H1 (cell line): ENCODE results near the gene ATG7. TPM values are rescaled to one million over a fixed set of nuclear protein-coding genes. Genes with fewer than 3 reads are reported as not detected.

ENCODE experiments used
- CTCF ChIA-PET: fragments of 300-600 bp; sonication (Branson Sonifier 250); formaldehyde crosslinking; loops from one replicate; lab custom pipeline; 2021; ENCODE audit not compliant: partially characterized antibody; lab: Charles Lee
- POLR2A ChIA-PET: fragments of 300-600 bp; sonication (Branson Sonifier 250); formaldehyde crosslinking; loops from one replicate; lab custom pipeline; 2021; ENCODE audit warnings: inconsistent platforms; ENCODE audit not compliant: partially characterized antibody; lab: Charles Lee
- DNase-seq, 2 experiments: peaks; one replicate each; pipeline versions ENCODE4 v3.0.0 to v3.0.0-alpha.2; 2010 to 2022; ENCODE audit warnings: low spot score in 2 of 2, low read depth in 1 of 2, mixed read lengths in 1 of 2
- FAIRE-seq: peaks from 2 replicates; lab custom pipeline; 2011; peaks lifted over from hg19 to GRCh38; lab: Jason Lieb, UNC
- H2AFZ ChIP-seq: 2 replicates; pipeline ENCODE4 v1.8.1; 2012; ENCODE audit warnings: low read length, inconsistent platforms
- H2AK5ac ChIP-seq: 2 replicates; pipeline ENCODE4 v1.6.1; 2013; ENCODE audit warnings: low read depth, low read length
- H2BK120ac ChIP-seq: replicated peaks from 2 replicates; pipeline ENCODE3; 2013; ENCODE audit warnings: low read depth, low read length, inconsistent platforms
- H2BK12ac ChIP-seq: 2 replicates; pipeline ENCODE4 v1.6.1; 2013; ENCODE audit warnings: low read depth, low read length
- H2BK15ac ChIP-seq: 2 replicates; pipeline ENCODE4 v1.6.1; 2013; ENCODE audit warnings: low read length
- H2BK20ac ChIP-seq: 2 replicates; pipeline ENCODE4 v1.6.1; 2013; ENCODE audit warnings: low read length
- H2BK5ac ChIP-seq: 2 replicates; pipeline ENCODE4 v1.6.1; 2013; ENCODE audit warnings: low read depth, low read length
- H3K14ac ChIP-seq: 2 replicates; pipeline ENCODE4 v1.6.1; 2013; ENCODE audit warnings: inconsistent platforms; ENCODE audit not compliant: insufficient read length
- H3K18ac ChIP-seq: 2 replicates; pipeline ENCODE4 v1.6.1; 2013; ENCODE audit warnings: low read length; ENCODE audit errors: extremely low read depth
- H3K23ac ChIP-seq: 2 replicates; pipeline ENCODE4 v1.6.1; 2013; ENCODE audit warnings: inconsistent platforms; ENCODE audit not compliant: insufficient read length
- H3K23me2 ChIP-seq: 2 replicates; pipeline ENCODE4 v1.6.1; 2013; ENCODE audit warnings: low read depth, low read length
- H3K27ac ChIP-seq: 2 replicates; pipeline ENCODE4 v1.6.1; 2011; ENCODE audit warnings: low read depth, low read length, inconsistent platforms
- H3K27me3 ChIP-seq, 4 experiments: replicated peaks in 1 of 4; 1 replicate in 1 of 4; 2 replicates in 3 of 4; pipeline versions ENCODE4 v1.6.1 to v1.8.1; 2011 to 2013; ENCODE audit warnings: low read length in 3 of 4, mild to moderate bottlenecking in 3 of 4, inconsistent platforms in 2 of 4, mixed read lengths in 2 of 4, moderate library complexity in 1 of 4; ENCODE audit not compliant: control insufficient read depth in 3 of 4, insufficient read depth in 3 of 4; ENCODE audit errors: extremely low read depth in 1 of 4
- H3K36me3 ChIP-seq, 4 experiments: 2 replicates each; pipeline versions ENCODE4 v1.6.1 to v1.8.1; 2011 to 2013; ENCODE audit warnings: mild to moderate bottlenecking in 4 of 4, low read length in 3 of 4, moderate library complexity in 2 of 4, control low read depth in 1 of 4, inconsistent platforms in 1 of 4; ENCODE audit not compliant: insufficient read depth in 4 of 4, control insufficient read depth in 2 of 4
- H3K4ac ChIP-seq: replicated peaks from 2 replicates; pipeline ENCODE3; 2013; ENCODE audit warnings: low read length, low read depth, mixed read lengths, inconsistent platforms; ENCODE audit not compliant: insufficient read length
- H3K4me1 ChIP-seq, 4 experiments: replicated peaks in 1 of 4; 1 replicate in 1 of 4; 2 replicates in 3 of 4; pipeline versions ENCODE4 v1.6.1 to v1.8.1; 2011 to 2013; ENCODE audit warnings: low read length in 3 of 4, inconsistent platforms in 2 of 4, mixed read lengths in 1 of 4; ENCODE audit not compliant: insufficient read depth in 4 of 4, control insufficient read depth in 3 of 4
- H3K4me2 ChIP-seq, 2 experiments: 2 replicates each; pipeline versions ENCODE4 v1.6.1 to v1.8.1; 2011 to 2013; ENCODE audit warnings: low read depth in 2 of 2, low read length in 2 of 2, control low read depth in 1 of 2, inconsistent platforms in 1 of 2, mild to moderate bottlenecking in 1 of 2; ENCODE audit not compliant: insufficient read depth in 1 of 2
- H3K4me3 ChIP-seq, 4 experiments: fragments of 200-600, 300-600 bp in 1 of 4; sonication (generic), shearing (Covaris generic), sonication (Bioruptor Twin) in 1 of 4; 2 replicates each; pipeline versions ENCODE4 v1.5.1 to v1.8.1; 2011 to 2016; ENCODE audit warnings: low read length in 4 of 4, low read depth in 3 of 4, control low read depth in 2 of 4, inconsistent platforms in 2 of 4, mild to moderate bottlenecking in 2 of 4, mixed read lengths in 1 of 4, moderate library complexity in 1 of 4; ENCODE audit not compliant: insufficient read depth in 2 of 4; ENCODE audit errors: extremely low read depth in 1 of 4
- H3K56ac ChIP-seq: replicated peaks from 2 replicates; pipeline ENCODE3; 2013; ENCODE audit warnings: low read depth, mild to moderate bottlenecking, mixed read lengths, low read length, inconsistent platforms; ENCODE audit not compliant: insufficient read length
- H3K79me1 ChIP-seq: 2 replicates; pipeline ENCODE4 v1.6.1; 2013; ENCODE audit warnings: low read depth, low read length, control low read depth
- H3K79me2 ChIP-seq, 2 experiments: 2 replicates each; pipeline versions ENCODE4 v1.6.1 to v1.8.1; 2012 to 2013; ENCODE audit warnings: low read length in 2 of 2, mild to moderate bottlenecking in 2 of 2, inconsistent platforms in 1 of 2; ENCODE audit not compliant: insufficient read depth in 2 of 2, control insufficient read depth in 1 of 2
- H3K9ac ChIP-seq, 4 experiments: replicated peaks in 1 of 4; 1 replicate in 1 of 4; 2 replicates in 3 of 4; pipeline versions ENCODE4 v1.6.1 to v1.8.1; 2011 to 2013; ENCODE audit warnings: low read depth in 3 of 4, low read length in 3 of 4, control low read depth in 2 of 4, mild to moderate bottlenecking in 2 of 4, moderate library complexity in 2 of 4, inconsistent platforms in 1 of 4; ENCODE audit errors: extremely low read depth in 1 of 4
- H3K9me3 ChIP-seq, 2 experiments: 2 replicates each; pipeline versions ENCODE4 v1.6.1 to v1.8.1; 2012 to 2013; ENCODE audit warnings: mild to moderate bottlenecking in 2 of 2, moderate library complexity in 2 of 2, control low read depth in 1 of 2, inconsistent platforms in 1 of 2, low read depth in 1 of 2, low read length in 1 of 2, mixed read lengths in 1 of 2; ENCODE audit not compliant: insufficient read depth in 2 of 2
- H4K20me1 ChIP-seq, 2 experiments: replicated peaks in 1 of 2; 2 replicates each; pipeline versions ENCODE3 to v1.8.1; 2011 to 2013; ENCODE audit warnings: inconsistent platforms in 2 of 2, low read length in 2 of 2, mild to moderate bottlenecking in 1 of 2; ENCODE audit not compliant: insufficient read depth in 2 of 2, control insufficient read depth in 1 of 2
- H4K5ac ChIP-seq: 2 replicates; pipeline ENCODE4 v1.6.1; 2013; ENCODE audit warnings: low read length, low read depth, mixed read lengths, inconsistent platforms; ENCODE audit not compliant: insufficient read length
- H4K8ac ChIP-seq: 2 replicates; pipeline ENCODE4 v1.8.0; 2013; ENCODE audit warnings: mild to moderate bottlenecking, moderate library complexity, low read length, inconsistent platforms; ENCODE audit not compliant: insufficient read depth; ENCODE audit errors: extremely low read depth
- H4K91ac ChIP-seq: replicated peaks from 2 replicates; pipeline ENCODE3; 2013; ENCODE audit warnings: low read length, mixed read lengths, inconsistent platforms; ENCODE audit not compliant: insufficient read length
- EZH2 ChIP-seq: fragments of 200-600 bp; sonication (generic); IDR thresholded peaks from 2 replicates; pipeline ENCODE4 v1.7.1; 2012; ENCODE audit warnings: low read depth, mild to moderate bottlenecking, moderate library complexity, low read length, inconsistent platforms; ENCODE audit not compliant: severe bottlenecking
- GABPA ChIP-seq: IDR thresholded peaks from 2 replicates; pipeline ENCODE4 v1.6.1; 2011; ENCODE audit warnings: mild to moderate bottlenecking, low read length, moderate library complexity, borderline replicate concordance; ENCODE audit not compliant: insufficient read depth
- HDAC2 ChIP-seq, 2 experiments: fragments of 300-600 bp in 1 of 2; sonication (generic) in 1 of 2; IDR thresholded peaks; 2 replicates each; pipeline ENCODE4 v1.6.1; 2011 to 2012; ENCODE audit warnings: low read depth in 2 of 2, low read length in 2 of 2, mild to moderate bottlenecking in 2 of 2, moderate library complexity in 2 of 2, borderline replicate concordance in 1 of 2, inconsistent platforms in 1 of 2
- JUND ChIP-seq: IDR thresholded peaks from 2 replicates; pipeline ENCODE4 v1.6.1; 2011; ENCODE audit warnings: mild to moderate bottlenecking, improper control_type of control experiment, low read length
- KDM5A ChIP-seq: fragments of 200-600 bp; IDR thresholded peaks from 2 replicates; pipeline ENCODE4 v1.7.1; 2012; ENCODE audit warnings: mild to moderate bottlenecking, low read length, inconsistent platforms, mixed read lengths
- MAFK ChIP-seq: IDR thresholded peaks from 2 replicates; pipeline ENCODE4 v1.6.1; 2012; ENCODE audit warnings: low read depth, mild to moderate bottlenecking, improper control_type of control experiment, low read length
- PHF8 ChIP-seq: fragments of 200-600 bp; sonication (generic); conservative IDR thresholded peaks from 2 replicates; pipeline ENCODE4 v1.7.1; 2012; ENCODE audit warnings: low read depth, mild to moderate bottlenecking, inconsistent platforms, low read length, moderate library complexity
- POLR2A ChIP-seq, 2 experiments: IDR thresholded peaks; 1 replicate in 1 of 2; 2 replicates in 1 of 2; pipeline ENCODE4 v1.6.1; 2011; ENCODE audit warnings: low read depth in 2 of 2, low read length in 2 of 2, mild to moderate bottlenecking in 2 of 2; ENCODE audit errors: control extremely low read depth in 1 of 2
- POLR2AphosphoS5 ChIP-seq: IDR thresholded peaks from 2 replicates; pipeline ENCODE4 v1.6.1; 2011; ENCODE audit warnings: low read depth, low read length
- RAD21 ChIP-seq, 2 experiments: IDR thresholded peaks in 1 of 2; conservative IDR thresholded peaks in 1 of 2; 2 replicates each; pipeline ENCODE4 v1.6.1; 2011; ENCODE audit warnings: low read depth in 2 of 2, low read length in 2 of 2, improper control_type of control experiment in 1 of 2, inconsistent platforms in 1 of 2, mild to moderate bottlenecking in 1 of 2, moderate library complexity in 1 of 2
- RXRA ChIP-seq: IDR thresholded peaks from 2 replicates; pipeline ENCODE4 v1.6.1; 2011; ENCODE audit warnings: low read depth, mild to moderate bottlenecking, low read length, moderate library complexity; ENCODE audit not compliant: insufficient read depth
- TAF1 ChIP-seq: IDR thresholded peaks from 2 replicates; pipeline ENCODE4 v1.6.1; 2011; ENCODE audit warnings: mild to moderate bottlenecking, low read depth, low read length
- TBP ChIP-seq: IDR thresholded peaks from 2 replicates; pipeline ENCODE4 v1.6.1; 2011; ENCODE audit warnings: low read depth, low read length, improper control_type of control experiment
- TCF12 ChIP-seq: IDR thresholded peaks from 2 replicates; pipeline ENCODE4 v1.6.1; 2011; ENCODE audit warnings: low read depth, mild to moderate bottlenecking, low read length
- TEAD4 ChIP-seq: IDR thresholded peaks from 2 replicates; pipeline ENCODE4 v1.6.1; 2012; ENCODE audit warnings: low read depth, low read length, inconsistent platforms, mixed read lengths
- WGBS, 2 experiments: shearing (Covaris generic) in 1 of 2; methylation state at CpG; one replicate each; pipeline versions ENCODE4 v1.1.6 to v1.1.7; 2013 to 2015; ENCODE audit warnings: low lambda C conversion rate in 2 of 2, mixed read lengths in 2 of 2, inconsistent platforms in 1 of 2, low coverage in 1 of 2, missing lambda C conversion rate in 1 of 2; ENCODE audit not compliant: insufficient replicate concordance in 2 of 2, insufficient coverage in 1 of 2, insufficient read length in 1 of 2; ENCODE audit errors: extremely low coverage in 1 of 2, missing lambda C conversion rate in 1 of 2; 5-methylcytosine and 5-hydroxymethylcytosine counted together
- polyA plus RNA-seq, 7 experiments: library from polyadenylated mRNA; depleted of rRNA in 3 of 7; stranded (reverse) in 5 of 7; unstranded in 2 of 7; fragments of >200 nt in 5 of 7; fragments of 200-250 nt in 2 of 7; gene quantifications; 1 replicate in 5 of 7; 2 replicates in 1 of 7; 4 replicates in 1 of 7; pipeline versions ENCODE4 v1.2.1 to v1.2.3, GENCODE V29; 2011 to 2013; ENCODE audit warnings: missing spikeins in 2 of 7, mixed read lengths in 2 of 7
- total RNA-seq: library from RNA; stranded (reverse); fragmentation: NEBNext Ultra II Directional; extraction: Animal tissue kit (Norgen Biotek cat#: 25700); gene quantifications from 2 replicates; pipeline ENCODE4 v1.2.1, GENCODE V29; 2021

The ATG7 gene
- total and polyA plus RNA-seq, 2 of the 8 experiments (the other 6 are each of a cell fraction or from before 2014, with no cell fraction given): 15.0 to 19.1 TPM

DNA sequence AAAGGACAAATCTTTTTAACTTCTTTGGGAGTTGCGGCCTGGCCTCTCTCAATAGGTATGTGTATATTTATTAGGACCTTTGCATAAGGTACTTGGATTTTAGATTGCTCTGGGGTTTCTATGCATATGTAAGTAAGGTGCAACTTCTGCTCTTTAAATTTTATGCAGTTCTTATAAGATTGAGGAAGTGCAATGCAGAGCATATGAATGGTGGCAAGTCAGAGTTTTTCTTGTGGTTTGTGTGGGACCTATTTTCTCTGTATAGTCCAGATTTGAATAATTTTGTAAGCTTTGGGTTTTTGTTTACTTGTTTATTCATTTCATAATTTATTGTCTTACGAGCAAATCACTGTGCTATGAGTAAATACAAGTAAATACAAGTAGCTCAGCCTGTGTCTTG, 101.5 kb downstream of the ATG7 start:
- no peaks in the 10 kb centered on the region; the same call in 1 of the 2 replicates for H3K23me2 ChIP-seq
- no peak overlapping the region for H2AK5ac ChIP-seq
- H2AFZ ChIP-seq: no peak overlapping the region
- H3K27me3 ChIP-seq: no peaks in the 10 kb centered on the region
- H3K4me2 ChIP-seq: no peak overlapping the region
- H3K27ac ChIP-seq: no peak overlapping the region
- H3K18ac ChIP-seq: no peak overlapping the region
- 88% methylated on average over 2 of the region's 2 CpGs; no CpG with 5 or more reads in 1 of the 2 experiments for WGBS, 2 experiments
- no peaks in the 10 kb centered on the region for H3K79me2 ChIP-seq
- H2BK20ac ChIP-seq: no peak overlapping the region
- POLR2A ChIA-PET: no interaction called here
- no peak overlapping the region for H2BK120ac ChIP-seq
- no peak overlapping the region for H3K14ac ChIP-seq
- no peaks in the 10 kb centered on the region for H3K36me3 ChIP-seq
- no peaks in the 10 kb centered on the region for H3K9me3 ChIP-seq
- H3K4me3 ChIP-seq: no peak overlapping the region
- H3K23ac ChIP-seq: no peak overlapping the region
- no peak overlapping the region for H3K9ac ChIP-seq
- no peak overlapping the region for H2BK5ac ChIP-seq
- H4K8ac ChIP-seq: no peak overlapping the region
- no peaks in the 10 kb centered on the region for H3K79me1 ChIP-seq
- H3K56ac ChIP-seq: no peak overlapping the region
- no peaks in the 10 kb centered on the region; a peak in 1 of 7 replicates for H3K4me1 ChIP-seq
- no peak overlapping the region for H3K4ac ChIP-seq
- no peak overlapping the region for H4K5ac ChIP-seq
- no peak overlapping the region for H4K91ac ChIP-seq
- no peak overlapping the region for H2BK15ac ChIP-seq
- no peak for FAIRE-seq
- H2BK12ac ChIP-seq: no peak overlapping the region
- CTCF ChIA-PET: interaction anchor here (0.9 to 1.4 kb wide), 3 partner anchors 19 to 283 kb away, joined by 3 to 4 read pairs (median 3); no protein-coding TSS in a partner anchor
- DNase-seq: no peak
- H4K20me1 ChIP-seq: no peaks in the 10 kb centered on the region
- TF ChIP-seq TEAD4 (no peak), POLR2A (IDR thresholded peaks at IDR 0.05; ENCODE audit: control extremely low read depth in 1 of 2, low read depth in 2 of 2, low read length in 2 of 2) (no peak), PHF8 (no peak), HDAC2 (IDR thresholded peaks at IDR 0.05; ENCODE audit: borderline replicate concordance in 1 of 2, low read depth in 2 of 2, low read length in 2 of 2) (no peak), JUND (no peak), RAD21 (IDR thresholded peaks at IDR 0.05 in 1 of 2, conservative IDR thresholded peaks at IDR 0.05 in 1 of 2; ENCODE audit: low read depth in 2 of 2, low read length in 2 of 2) (no peak), RXRA (no peak), POLR2AphosphoS5 (no peak), TCF12 (no peak), TBP (no peak), TAF1 (no peak), MAFK (no peak), KDM5A (no peak), GABPA (no peak), EZH2 (no peak)
